Astrocyte (in vitro differentiated cells and primary cell): Measurements from ENCODE around the gene CXorf49.
"Not testable (repeated sequence)": the region's sequence is repeated elsewhere in the genome, so short reads cannot be mapped to it uniquely, and the experiment has no call there.

Experiments
- CTCF ChIP-seq: IDR thresholded peaks from 2 replicates; pipeline ENCODE4 v1.5.1; 2011; ENCODE audit warnings: low read depth, mild to moderate bottlenecking, inconsistent platforms, low read length, moderate library complexity; ENCODE audit not compliant: insufficient read depth
- EZH2 ChIP-seq: IDR thresholded peaks from 2 replicates; pipeline ENCODE4 v1.6.1; 2012; ENCODE audit warnings: mild to moderate bottlenecking, low read length, inconsistent platforms; ENCODE audit not compliant: insufficient read depth

- TF ChIP-seq CTCF, EZH2: not testable (repeated sequence)
These were observed 21.2 kb downstream of the CXorf49 start for GRCh38 chrX:71696641-71697465.
